RPMI7951 (cell line): ENCODE data around the gene PDZD2. TPM values are rescaled to one million over a fixed set of nuclear protein-coding genes. Genes with fewer than 3 reads are reported as not detected.

Source experiments
- DNase-seq: peaks from one replicate; pipeline ENCODE4 v3.0.0-alpha.2; 2012; ENCODE audit warnings: low read depth
- total RNA-seq: library from RNA; depleted of rRNA; stranded (reverse); fragments of >200 nt; shearing (Covaris generic); gene quantifications from 2 replicates; pipeline ENCODE4 v1.2.3, GENCODE V29; 2014

The PDZD2 gene
- total RNA-seq, 1 experiment from 2014 or later, result under 0.01 TPM

GRCh38 chr5:31638345-31638744 lies 586 bp upstream of the PDZD2 start:
- DNase-seq, result peak; percentile 4

- DNase-seq, result no peak
Measured at GRCh38 chr5:31639481-31640411, 815 bp downstream of the PDZD2 start.

GRCh38 chr5:31640573-31640972 lies 1.6 kb downstream of the PDZD2 start:
- no peak for DNase-seq

- no peak for DNase-seq
Measured at GRCh38 chr5:31641059-31641458, 2.1 kb downstream of the PDZD2 start.

- no peak for DNase-seq
Measured at GRCh38 chr5:31641575-31641974, 2.6 kb downstream of the PDZD2 start.

GRCh38 chr5:31645420-31646081 lies 6.6 kb downstream of the PDZD2 start:
- no peak for DNase-seq

GRCh38 chr5:31648326-31648725 lies 9.4 kb downstream of the PDZD2 start:
- no peak for DNase-seq

GRCh38 chr5:31651241-31651640 lies 12.3 kb downstream of the PDZD2 start:
- no peak for DNase-seq

GRCh38 chr5:31655491-31655890 lies 16.6 kb downstream of the PDZD2 start:
- DNase-seq, result no peak

- DNase-seq, result no peak
Measured at GRCh38 chr5:31656806-31657205, 17.9 kb downstream of the PDZD2 start.

- no peak for DNase-seq
Measured at GRCh38 chr5:31657315-31657979, 18.5 kb downstream of the PDZD2 start.

GRCh38 chr5:31661257-31661656 lies 22.3 kb downstream of the PDZD2 start:
- no peak for DNase-seq

GRCh38 chr5:31663519-31663918 lies 24.6 kb downstream of the PDZD2 start:
- peak; percentile 35 for DNase-seq

- peak; percentile 6 for DNase-seq
Measured at GRCh38 chr5:31664566-31664965, 25.6 kb downstream of the PDZD2 start.

GRCh38 chr5:31671339-31671741 lies 32.4 kb downstream of the PDZD2 start:
- no peak for DNase-seq

- no peak for DNase-seq
Measured at GRCh38 chr5:31674371-31674951, 35.5 kb downstream of the PDZD2 start.

GRCh38 chr5:31675472-31675871 lies 36.5 kb downstream of the PDZD2 start:
- DNase-seq, result no peak

- DNase-seq, result no peak
Measured at GRCh38 chr5:31678180-31678579, 39.2 kb downstream of the PDZD2 start.

- DNase-seq, result no peak
Measured at GRCh38 chr5:31680528-31680927, 41.6 kb downstream of the PDZD2 start.

GRCh38 chr5:31682025-31682424 lies 43.1 kb downstream of the PDZD2 start:
- DNase-seq, result no peak

- no peak for DNase-seq
Measured at GRCh38 chr5:31682851-31683250, 43.9 kb downstream of the PDZD2 start.

- DNase-seq, result no peak
Measured at GRCh38 chr5:31688515-31689092, 49.7 kb downstream of the PDZD2 start.
